GF-D8 (cell line): Measurements from ENCODE around the gene MVK.
A peak's percentile ranks its signal among the peaks of the same experiment; 100 is the strongest.

Experiments used
- DNase-seq: peaks from one replicate; lab custom pipeline; 2025; lab: John Stamatoyannopoulos, UW

MVK gene

DNA sequence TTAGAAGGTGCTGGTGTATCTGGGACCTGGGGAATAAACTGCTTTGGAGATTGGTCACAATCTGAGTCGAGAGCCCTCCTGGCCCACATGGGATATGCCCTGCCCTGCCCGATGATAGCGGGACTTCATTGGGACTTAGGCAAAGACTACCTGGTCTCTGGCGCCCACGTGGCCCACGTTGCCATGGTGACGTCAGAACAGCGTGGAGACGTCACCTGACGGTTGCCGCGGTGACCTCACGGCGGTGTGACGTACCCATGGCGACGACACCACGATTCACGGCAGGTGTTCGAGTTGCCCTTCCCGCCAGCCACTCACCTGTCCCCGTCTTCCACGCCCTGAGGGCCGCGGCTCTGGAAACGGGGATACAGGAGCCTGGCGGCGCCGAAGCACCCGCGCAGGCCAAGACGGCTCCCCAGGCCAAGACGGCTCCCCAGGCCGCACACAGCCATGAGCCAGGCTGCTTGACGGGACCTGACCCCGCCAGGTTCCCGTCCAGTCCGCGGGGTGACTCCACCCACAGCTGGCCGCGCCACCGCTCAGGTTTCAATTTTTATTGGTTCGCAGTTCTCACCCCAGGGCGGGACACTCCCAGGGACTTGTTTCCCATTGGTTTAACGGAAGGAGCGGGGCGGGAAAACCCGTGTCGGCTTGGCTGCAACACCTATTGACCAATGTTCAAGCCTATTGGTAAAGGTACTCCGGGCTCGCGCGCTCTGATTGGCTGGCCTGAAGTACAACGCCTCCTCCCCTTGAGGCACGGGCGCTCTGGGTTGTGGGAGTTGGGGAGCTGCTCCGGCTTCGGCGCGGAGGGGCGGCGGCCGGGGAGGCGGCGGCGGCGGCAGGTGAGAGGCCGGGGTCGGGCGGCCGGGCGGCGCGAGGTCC lies at the start of gene MVK, which contains the start of gene MMAB:
Gene MVK, plus strand, starts transcription at position 766 of the 885 bp plus-strand sequence. CDS start 1,029 bp downstream, outside the sequence.
Gene MMAB, minus strand, starts transcription at position 476 of the 885 bp plus-strand sequence. Its CDS starts 24 bp downstream, at position 452.
- DNase-seq: peak; percentile 99

DNA sequence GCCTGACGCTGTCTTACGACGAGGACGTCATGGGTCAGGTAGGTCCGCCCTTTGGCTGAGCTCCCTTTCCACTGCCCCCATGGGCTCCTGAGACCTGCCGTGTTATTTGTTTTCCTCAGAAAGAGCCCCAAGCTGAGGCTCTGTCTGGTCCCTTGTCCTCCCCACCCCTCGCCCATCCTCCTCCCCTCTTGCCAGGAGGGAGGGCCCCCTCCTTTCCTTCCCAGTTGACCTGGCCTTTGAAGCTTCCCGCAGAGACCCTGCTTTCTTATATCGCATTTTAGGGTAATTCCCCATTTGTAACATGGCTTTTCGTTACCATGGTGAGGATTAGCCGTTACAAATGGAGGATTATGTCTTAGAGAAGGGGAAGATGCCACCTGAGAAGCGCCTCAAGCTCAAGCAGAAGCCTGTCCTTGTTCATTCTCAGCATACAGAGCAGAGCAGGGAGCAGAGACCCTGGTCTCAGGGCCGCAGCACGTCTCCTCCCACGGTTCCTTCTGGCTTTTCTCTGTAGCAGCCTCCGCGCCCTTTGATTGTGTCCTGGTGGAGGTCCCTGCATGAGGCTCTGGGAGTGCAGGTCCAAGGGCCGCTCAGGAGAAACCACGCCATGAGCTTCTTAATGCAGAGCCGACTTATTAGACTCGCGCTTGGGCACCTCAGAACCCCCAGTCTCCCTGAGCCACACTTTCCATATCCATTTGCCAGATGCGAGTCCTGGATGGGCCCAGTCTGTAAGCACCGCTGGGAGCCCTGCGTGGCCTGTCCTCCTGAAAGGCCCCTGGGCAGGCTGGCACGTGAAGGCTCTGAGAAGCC lies 48.9 kb upstream of the MVK start:
- no peak for DNase-seq

DNA sequence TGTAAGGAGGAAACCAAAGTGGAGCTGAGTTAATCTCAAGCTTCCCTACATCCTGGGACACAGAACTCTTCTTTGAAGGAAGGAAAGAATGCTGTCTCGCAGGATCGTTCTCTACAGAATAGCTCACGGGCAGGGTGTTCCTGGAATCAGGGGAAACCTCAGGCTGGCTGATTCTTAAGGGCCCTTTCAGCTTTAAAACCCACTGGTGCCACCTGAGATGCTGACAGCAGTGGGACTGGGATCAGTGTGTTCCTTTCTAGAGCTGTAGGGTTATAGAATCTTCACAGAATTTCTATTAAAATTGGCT lies 48.4 kb upstream of the MVK start:
- no peak for DNase-seq

DNA sequence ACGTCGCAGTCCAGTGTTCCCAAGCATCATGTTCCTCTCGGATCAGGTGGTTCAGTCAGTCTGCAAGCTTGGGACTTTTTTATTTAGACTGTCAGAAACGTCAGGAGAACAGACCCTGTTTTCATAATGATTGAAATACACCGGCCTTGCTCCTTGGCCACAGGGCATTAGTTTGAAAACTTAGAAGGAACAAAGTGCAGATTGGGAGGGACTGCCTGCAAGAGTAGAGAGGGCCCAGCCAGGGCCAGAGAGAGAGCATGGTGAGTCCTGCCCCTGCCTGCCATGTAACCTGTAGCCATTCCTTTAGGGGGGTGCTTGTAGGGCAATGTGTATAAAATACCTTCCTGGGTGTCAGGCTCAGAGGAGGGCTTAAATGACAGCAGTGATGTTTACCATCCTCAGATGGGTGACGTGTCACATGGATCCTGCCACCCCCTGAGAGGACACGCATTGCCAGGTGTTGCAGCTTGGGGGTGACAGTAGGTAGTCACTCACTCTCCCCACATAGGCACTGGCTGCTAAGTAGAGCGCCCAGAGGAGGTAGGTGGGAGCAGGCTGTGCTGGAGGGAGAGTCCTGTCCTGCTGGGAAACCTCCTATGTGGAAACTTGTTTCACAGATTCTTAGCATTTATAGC lies 46.0 kb upstream of the MVK start:
- no peak for DNase-seq

DNA sequence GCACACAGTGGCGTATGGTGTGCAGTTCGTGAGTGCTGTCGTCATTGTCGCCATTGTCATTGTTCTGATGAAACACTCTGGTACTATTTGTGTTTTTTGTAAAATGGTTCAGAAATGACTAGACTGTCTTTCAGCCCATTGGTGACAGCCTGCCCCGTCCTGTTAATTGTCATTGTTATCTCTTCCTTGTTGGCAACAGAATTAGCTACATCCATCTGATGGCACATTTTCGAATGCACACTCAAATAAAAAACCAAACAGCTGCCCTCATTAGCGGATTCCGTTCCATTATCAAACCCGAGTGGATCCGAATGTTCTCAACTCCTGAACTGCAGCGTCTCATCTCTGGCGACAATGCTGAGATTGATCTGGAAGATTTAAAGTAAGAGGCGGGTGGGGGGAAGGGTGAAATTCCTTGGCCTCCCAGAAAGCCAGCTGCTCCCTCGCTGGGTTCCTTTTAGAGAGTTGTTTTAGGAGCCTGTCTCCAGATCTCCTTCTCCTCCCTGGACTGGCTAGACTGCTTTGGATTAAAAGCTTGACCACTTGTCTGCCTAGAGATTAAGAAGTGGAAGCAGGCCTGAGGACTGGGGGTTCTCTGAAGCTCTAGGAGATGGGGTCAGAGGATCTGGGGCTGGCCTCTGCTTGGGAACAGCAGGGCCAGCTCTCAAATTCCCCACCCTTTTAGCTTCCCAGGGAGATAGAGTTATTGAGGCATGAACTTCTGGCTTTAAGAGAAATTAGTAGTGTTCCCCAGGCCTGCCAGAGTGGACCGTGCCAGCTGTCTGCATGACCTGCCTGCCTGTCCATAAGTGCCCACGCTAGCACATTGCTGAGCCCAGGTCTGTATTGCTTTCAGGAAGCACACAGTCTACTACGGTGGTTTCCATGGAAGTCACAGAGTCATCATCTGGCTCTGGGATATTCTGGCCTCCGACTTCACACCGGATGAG lies 43.6 kb upstream of the MVK start:
- DNase-seq: no peak

DNA sequence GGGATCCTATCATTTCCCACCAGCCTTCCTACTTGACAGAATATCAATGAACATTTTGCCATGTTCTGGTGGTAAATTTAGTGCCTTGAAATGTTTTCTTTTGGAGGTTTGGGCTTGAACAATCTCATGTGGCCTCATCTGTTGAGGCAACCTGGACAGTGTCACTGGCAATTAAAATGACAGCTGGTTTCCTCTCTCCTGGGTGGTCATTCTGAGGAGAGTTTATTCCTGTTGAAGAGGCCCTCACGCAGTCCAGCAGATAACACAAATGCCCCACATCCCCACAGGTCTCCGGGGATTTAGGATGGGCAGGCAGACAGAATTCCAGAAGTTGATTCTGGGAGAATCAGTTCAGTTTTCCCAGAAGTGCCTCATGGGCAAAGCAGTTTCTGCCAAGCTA lies 42.2 kb upstream of the MVK start:
- no peak for DNase-seq

DNA sequence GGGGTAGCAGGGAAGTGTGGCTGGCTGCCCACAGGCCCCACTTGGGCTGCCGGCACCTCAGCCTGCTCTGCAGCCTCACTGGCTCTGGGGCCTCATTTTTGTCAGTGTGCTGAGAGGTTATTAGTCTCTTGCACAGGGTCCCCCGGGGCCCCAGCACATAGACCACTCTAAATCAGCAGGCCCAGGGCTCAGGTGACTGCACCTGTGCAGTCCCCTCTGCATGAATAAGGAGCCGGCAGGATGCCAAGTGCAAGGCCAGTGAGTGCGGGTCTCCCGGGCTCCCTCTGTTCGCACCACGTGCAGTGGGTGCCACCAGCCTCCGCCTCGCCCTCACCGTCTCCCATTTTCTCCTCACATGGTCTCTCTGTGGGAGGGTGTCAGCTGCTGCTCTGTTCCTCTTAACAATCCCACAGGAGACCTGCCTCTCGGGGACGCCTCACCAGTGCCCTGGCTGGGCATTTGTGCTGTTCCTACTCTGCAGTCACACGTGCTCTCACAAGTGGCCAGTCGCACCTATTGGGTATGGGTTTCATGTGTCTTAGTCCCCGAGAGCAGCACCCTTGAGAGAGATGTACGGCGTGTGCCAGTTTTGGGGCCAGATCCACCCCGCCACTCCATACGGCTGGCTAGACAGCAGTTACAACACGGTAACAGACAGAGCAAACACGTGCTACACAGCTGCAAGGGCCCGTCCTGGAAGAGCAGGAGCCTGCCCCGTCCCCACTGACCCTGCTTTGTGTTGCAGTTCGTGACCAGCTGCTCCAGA lies 40.7 kb upstream of the MVK start:
- no peak for DNase-seq

DNA sequence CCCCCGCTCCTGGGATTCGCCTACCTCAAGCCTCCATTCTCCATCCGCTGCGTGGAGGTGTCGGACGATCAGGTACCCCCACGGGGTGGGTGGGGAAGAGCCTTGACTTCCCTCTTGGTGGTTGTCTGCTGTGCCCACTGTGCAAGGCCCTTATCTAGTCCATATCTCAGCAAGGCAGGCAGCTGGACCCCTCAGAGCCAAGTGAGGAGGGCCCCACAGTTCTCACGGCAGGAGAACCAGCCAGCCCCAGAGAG lies 40.2 kb upstream of the MVK start:
- DNase-seq: no peak

DNA sequence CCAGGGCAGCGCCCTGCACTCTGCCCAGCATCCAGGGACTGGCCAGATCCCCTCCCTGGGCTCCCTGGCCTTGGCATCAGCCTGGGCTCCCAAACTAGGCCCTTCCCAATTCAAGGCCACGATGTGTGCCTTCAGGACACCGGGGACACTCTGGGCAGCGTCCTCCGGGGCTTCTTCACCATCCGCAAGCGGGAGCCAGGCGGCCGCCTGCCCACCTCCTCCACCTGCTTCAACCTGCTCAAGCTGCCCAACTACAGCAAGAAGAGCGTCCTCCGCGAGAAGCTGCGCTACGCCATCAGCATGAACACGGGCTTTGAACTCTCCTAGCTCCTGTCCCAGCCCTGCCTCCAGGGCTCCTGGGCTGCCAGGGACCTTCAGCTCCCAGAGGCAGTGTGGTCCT lies 39.1 kb upstream of the MVK start:
- no peak for DNase-seq

DNA sequence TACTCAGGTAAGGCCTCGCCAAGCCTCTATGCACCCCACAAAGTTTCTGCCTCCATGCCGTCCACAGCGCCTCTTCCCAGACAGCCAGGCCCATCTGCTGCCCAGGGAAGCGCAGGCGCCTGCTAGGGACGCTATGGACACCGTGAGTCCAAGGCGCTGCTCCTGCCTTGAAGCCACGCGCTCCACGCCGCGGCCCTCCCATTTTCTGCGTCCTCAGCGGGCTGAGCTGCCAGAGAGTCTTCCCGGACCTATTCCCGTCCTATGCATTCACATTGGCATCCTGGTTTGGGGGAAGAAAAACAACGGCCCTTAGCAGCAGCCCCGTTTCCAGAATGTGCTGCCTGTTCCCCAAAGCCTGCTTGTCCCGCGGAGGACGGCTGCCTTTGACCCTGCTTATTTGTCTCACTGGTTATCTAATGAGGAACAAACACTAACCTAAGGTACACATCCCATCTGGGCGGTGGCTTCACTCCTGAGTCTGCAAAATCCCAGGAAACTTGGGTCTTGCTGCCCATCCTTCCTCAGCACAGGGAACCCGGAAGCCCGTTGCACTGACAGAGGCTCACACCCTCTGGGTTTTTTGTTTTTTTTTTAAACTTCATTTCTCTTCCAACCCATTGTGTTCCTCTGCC lies 38.2 kb upstream of the MVK start:
- DNase-seq: no peak

DNA sequence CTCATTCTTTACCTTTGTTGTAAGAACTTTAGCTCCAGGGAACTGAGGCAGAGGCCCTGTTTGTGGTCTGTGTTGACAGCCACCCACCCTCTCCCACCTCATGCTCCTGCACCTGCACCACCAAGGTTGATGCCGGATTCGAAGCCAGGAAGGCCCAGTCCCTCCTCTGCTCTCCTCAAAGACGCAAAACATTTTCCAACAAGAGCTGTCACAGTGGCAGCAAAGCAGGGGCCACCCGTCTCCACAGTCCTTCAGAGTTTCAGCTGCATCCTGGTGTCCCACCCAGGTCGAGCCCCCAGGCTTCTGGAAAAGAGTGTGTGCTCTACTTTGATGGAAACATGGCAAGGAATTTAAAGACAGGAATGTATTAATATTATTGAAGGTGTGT lies 37.7 kb upstream of the MVK start:
- no peak for DNase-seq

DNA sequence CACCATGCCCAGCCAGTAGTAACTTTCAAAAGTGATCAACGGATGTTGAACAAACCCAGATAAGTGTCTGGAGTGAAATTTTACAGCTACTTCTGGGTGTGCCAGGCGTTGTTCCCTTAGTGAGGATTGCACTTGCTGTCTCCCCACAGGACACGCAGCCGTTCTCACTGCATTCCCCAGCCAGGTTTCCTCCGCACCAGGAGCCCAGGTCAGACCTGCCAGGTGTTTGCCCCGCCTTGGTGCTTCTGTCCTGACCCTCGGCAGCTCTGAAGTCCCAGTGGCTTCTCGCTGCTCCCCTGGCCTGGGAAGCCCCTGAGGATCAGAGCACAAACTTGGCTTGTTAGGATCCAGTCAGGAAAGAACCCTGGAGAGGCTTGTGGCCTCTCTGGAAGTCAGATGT lies 36.5 kb upstream of the MVK start:
- no peak for DNase-seq

DNA sequence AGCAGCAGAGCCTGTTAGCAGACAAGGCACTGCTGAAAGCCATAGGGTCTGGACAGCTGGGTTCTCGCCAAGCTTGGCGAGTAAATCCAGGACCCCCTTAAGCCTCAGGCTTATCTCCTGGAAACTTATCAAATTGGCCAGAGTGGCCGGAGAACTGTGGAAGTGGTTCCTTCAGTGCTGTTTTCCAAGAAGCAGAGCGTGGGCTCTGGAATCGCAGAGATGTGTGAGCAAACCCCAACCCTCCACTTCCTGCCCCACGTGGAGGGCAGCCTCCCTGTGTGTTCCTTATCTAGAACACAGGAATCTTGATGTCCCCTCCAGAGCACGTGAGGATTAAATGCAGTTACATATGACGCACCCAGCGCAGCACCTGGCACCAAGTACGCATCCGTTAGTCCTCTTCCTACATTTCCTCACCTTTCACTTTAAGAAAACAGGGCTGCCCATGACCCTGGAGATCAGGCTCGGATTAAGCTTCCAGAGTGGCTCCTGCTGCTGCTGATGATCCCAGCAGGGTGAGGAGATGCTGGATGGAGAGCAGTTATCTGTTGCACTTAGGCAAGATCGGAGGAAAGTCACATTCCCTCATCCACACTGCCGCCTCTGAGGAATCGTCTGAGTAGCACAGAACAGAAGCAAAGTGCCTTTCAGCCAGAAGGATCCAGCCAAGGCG lies 35.3 kb upstream of the MVK start:
- no peak for DNase-seq

DNA sequence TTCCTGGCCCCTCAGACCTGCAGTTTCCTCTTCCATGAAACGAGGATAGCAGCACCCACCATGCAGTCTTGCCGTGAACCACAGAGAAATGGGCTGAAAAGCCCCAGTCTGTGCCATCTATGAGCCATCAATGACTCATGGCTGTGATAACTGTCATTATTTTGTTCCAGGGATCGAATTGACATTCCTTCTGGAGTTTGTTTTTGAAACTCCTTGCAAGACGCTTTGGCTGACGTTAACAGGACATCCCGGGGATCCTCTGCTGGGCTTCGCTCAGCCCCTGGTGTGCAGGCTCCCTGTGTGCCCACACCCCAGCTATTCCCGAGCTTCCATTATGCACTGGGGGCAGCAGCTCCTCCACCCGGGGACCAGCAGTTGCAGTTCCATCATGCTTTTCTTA lies 34.1 kb upstream of the MVK start:
- no peak for DNase-seq

DNA sequence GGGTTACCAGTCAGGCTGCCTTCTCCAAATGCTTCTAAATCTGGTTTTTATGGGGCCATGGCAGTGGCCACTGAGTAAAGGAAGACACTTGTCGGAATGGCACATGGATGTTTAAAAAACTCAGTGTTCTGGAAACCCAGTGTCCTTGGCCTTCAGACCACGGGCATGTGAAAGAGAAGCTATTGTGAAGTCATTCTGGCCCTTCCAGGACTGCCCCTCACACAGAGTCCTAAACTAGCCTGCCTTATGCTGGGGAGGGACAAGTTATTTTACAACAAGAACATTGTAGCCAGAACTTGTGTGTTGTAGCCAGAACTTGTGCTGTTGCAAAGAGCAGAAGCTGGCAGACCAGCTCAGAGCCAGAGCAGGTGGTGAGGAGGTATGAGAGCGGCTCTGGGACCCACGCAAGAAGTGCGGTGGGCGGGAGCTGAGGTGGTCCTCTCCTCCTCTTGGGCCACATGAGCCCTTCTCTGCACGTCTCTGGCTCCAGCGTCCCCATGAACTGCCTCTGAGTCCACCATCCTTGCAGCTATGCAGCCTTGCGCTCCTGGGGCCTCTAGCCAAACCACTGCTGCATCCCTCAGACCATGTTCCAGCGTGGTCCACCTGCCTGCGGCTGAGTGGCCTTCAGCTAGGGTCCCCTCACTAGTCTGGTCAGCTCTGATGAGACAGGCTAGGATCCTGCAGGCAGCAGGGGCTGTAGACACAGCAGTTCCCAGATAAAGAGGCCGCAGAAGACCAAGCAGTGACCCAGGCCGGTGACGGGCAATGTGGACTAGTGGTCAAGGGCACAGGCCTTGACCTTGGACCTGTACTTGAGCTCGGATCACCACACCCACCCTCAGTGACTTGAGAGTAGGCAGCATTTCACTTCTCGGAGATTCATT lies 32.8 kb upstream of the MVK start:
- no peak for DNase-seq

DNA sequence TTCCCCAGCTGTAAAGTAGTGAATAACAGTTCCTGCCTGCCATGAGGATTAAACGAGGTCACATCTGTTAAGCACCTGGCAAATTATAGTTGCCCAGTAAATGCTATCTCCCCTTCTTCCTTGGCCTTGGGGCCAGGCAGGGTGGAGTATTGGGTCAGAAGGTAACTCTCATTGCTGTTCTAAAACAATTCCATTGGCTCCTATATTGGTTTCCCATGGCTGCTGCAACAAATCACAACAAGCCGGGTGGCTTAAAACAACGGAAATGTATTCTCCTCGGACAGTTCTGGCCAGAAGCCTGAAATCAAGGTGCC lies 32.2 kb upstream of the MVK start:
- DNase-seq: no peak

DNA sequence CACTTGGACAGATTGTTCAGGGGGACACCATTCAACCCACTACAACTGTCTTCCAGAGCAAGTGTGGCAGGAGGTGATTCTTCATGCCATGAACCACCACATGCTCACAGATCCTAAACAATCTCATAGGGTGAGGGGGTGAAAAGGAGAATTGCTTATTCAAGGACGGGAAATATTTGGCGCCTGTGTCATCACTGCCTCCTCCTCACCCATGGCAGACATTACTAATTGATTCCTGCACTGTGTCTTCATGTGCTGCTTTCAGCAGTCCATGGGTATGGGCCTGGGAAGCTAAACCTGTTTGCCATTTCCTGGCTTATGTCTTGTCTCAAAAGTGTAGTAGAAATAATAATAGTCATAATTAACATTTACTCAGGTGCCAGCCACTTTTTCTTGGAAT lies 31.6 kb upstream of the MVK start:
- no peak for DNase-seq

DNA sequence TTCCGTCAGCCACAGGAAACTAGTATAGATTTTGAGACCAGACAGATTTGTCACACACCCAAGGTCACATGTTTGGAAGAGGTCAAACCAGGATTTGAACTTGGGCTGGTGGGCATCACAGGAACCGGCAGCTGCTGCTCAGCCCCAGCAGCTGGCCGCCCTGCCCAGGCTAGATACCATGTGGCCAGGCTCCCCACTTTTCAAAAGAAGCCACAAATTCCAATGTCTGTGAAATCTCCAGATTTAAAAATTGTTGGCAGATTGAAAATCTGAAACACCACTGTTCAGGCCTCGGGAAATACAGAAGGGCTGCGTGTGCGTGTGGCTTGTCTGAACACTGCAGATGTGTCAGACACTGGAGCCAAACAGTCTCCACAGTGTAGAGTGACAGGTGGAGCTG lies 30.7 kb upstream of the MVK start:
- no peak for DNase-seq

DNA sequence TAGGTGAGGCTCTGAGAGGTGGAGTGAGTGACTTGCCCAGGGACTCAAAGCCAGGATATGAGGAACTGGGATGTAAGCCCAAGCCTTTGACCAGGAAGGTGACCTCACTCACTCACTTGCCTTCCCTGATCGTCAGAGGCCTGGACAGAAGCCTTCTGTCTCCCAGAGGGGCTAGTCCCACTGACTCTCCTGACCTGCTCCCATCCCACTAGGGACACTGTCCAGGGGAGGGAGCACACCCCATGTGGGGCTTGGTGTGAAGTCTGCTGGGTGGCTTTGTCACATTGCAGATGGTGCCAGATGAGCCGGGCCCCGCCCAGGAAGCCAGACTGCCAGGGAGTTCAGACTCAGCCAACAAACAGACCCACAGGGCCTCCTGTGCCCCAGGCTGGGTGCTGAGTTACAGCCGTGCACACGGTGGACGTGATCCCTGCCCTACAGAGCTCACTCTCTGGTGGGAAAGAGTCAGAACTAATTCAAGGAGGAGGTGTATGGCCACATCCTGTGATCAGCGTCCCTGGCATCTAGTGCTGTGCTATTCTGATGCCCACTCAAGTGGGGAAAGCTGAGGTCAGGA lies 28.6 kb upstream of the MVK start:
- no peak for DNase-seq
